K562 (cell line): ENCODE measurements around the gene LRRC8A. TPM values are rescaled to one million over a fixed set of nuclear protein-coding genes. Genes with fewer than 3 reads are reported as not detected.

Experiments
- BMI1 ChIP-seq: fragments of 150-350 bp; IDR thresholded peaks from 2 replicates; pipeline ENCODE4 v1.6.1; 2014; ENCODE audit warnings: low read length
- HDAC6 ChIP-seq: IDR thresholded peaks from 2 replicates; pipeline ENCODE4 v1.6.1; 2012; ENCODE audit warnings: low read depth, mild to moderate bottlenecking, control low read depth, inconsistent platforms, low read length, moderate library complexity
- IRF2 ChIP-seq: sonication (generic); formaldehyde crosslinking; IDR thresholded peaks from 2 replicates; pipeline ENCODE4 v1.8.1; 2022; ENCODE audit warnings: mild to moderate bottlenecking, missing genetic modification reagents
- KDM5B ChIP-seq: fragments of 200-600 bp; sonication (generic); IDR thresholded peaks from 2 replicates; pipeline ENCODE4 v1.6.1; 2012; ENCODE audit warnings: low read depth, mild to moderate bottlenecking, moderate library complexity, low read length, control low read depth, inconsistent platforms; ENCODE audit not compliant: insufficient replicate concordance
- L3MBTL2 ChIP-seq: fragments of 450-650 bp; IDR thresholded peaks from 2 replicates; pipeline ENCODE4 v1.6.1; 2016; ENCODE audit warnings: mild to moderate bottlenecking, moderate library complexity
- MEIS2 ChIP-seq: fragments of 450-650 bp; IDR thresholded peaks from 2 replicates; pipeline ENCODE4 v1.6.1; 2014; ENCODE audit warnings: mild to moderate bottlenecking; ENCODE audit not compliant: partially characterized antibody
- RNF2 ChIP-seq: sonication (generic); IDR thresholded peaks from 2 replicates; pipeline ENCODE4 v1.6.1; 2016
- SMARCB1 ChIP-seq: IDR thresholded peaks from 2 replicates; pipeline ENCODE4 v1.6.1; 2011; ENCODE audit warnings: improper control_type of control experiment, low read depth; ENCODE audit not compliant: insufficient read length
- TAF15 ChIP-seq: fragments of 200-400 bp; formaldehyde crosslinking; IDR thresholded peaks from 2 replicates; pipeline ENCODE4 v1.6.1; 2017; ENCODE audit warnings: mild to moderate bottlenecking, low read depth, low read length, moderate library complexity
- TCFL5 ChIP-seq: fragments of 250-450 bp; sonication (Bioruptor Pico); conservative IDR thresholded peaks from 2 replicates; pipeline ENCODE4 v1.6.1; 2021; ENCODE audit warnings: mild to moderate bottlenecking, moderate library complexity, matching md5 sums
- ZNF253 ChIP-seq: fragments of 250-450 bp; sonication (Bioruptor Pico); conservative IDR thresholded peaks from 2 replicates; pipeline ENCODE4 v1.6.1; 2021; ENCODE audit warnings: mild to moderate bottlenecking
- ZNF583 ChIP-seq: fragments of 250-450 bp; sonication (Bioruptor Pico); IDR thresholded peaks from 2 replicates; pipeline ENCODE4 v1.4.0; 2020
- polyA plus RNA-seq, 8 experiments: library from polyadenylated mRNA; depleted of rRNA in 4 of 8; stranded (reverse) in 5 of 8; unstranded in 3 of 8; fragments of >200 nt; fragmentation: Nextera tagmentation in 2 of 8; fragmentation: Illumina TruSeq in 1 of 8; extraction: Ambion mirVana in 2 of 8; extraction: Trizol in 1 of 8; gene quantifications; 2 replicates each; pipeline versions ENCODE4 v1.2.1 to v1.2.3, GENCODE V29; 2011 to 2014; ENCODE audit warnings: inconsistent platforms in 1 of 8, missing spikeins in 1 of 8
- total RNA-seq, 7 experiments: library from RNA; depleted of rRNA in 6 of 7; stranded (reverse); fragments of >200 nt in 6 of 7; fragmentation: Illumina TruSeq in 2 of 7; extraction: Trizol in 2 of 7; gene quantifications; 2 replicates each; pipeline versions ENCODE4 v1.2.1 to v1.2.3, GENCODE V29; 2011 to 2021; ENCODE audit warnings: low replicate concordance in 1 of 7
- TF ChIP-seq, protein P1 (sequence below): fragments of 250-450 bp; sonication (Bioruptor Pico); IDR thresholded peaks from 2 replicates; pipeline ENCODE4 v1.5.0; 2021
- TF ChIP-seq, protein P2 (sequence below): sonication (generic); formaldehyde crosslinking; IDR thresholded peaks from 2 replicates; pipeline ENCODE4 v1.8.0; 2022; ENCODE audit warnings: mild to moderate bottlenecking, missing genetic modification reagents
- TF ChIP-seq, protein P3 (sequence below): fragments of 250-450 bp; sonication (Bioruptor Pico); IDR thresholded peaks from 2 replicates; pipeline ENCODE4 v1.5.0; 2020; ENCODE audit warnings: mild to moderate bottlenecking
- TF ChIP-seq, protein P4 (sequence below): sonication (generic); formaldehyde crosslinking; IDR thresholded peaks from 2 replicates; pipeline ENCODE4 v1.8.1; 2023; ENCODE audit warnings: mild to moderate bottlenecking, missing genetic modification reagents
- TF ChIP-seq, protein P5 (sequence below), 2 experiments: fragments of 450-650 bp in 1 of 2; sonication (generic) in 1 of 2; formaldehyde crosslinking in 1 of 2; IDR thresholded peaks in 1 of 2; conservative IDR thresholded peaks in 1 of 2; 2 replicates each; pipeline versions ENCODE4 v1.6.1 to v1.8.1; 2016 to 2023; ENCODE audit warnings: mild to moderate bottlenecking in 2 of 2, moderate library complexity in 2 of 2, inconsistent platforms in 1 of 2, missing genetic modification reagents in 1 of 2
- TF ChIP-seq, protein P6 (sequence below): fragments of 250-450 bp; sonication (Bioruptor Pico); IDR thresholded peaks from 2 replicates; pipeline ENCODE4 v1.8.0; 2022; ENCODE audit warnings: moderate library complexity, mild to moderate bottlenecking, inconsistent platforms

LRRC8A gene
- total and polyA plus RNA-seq, 9 of the 15 experiments (the other 6 are each of a cell fraction or from before 2014, with no cell fraction given), result 2.9 to 24.7 (median 8.9) TPM

DNA sequence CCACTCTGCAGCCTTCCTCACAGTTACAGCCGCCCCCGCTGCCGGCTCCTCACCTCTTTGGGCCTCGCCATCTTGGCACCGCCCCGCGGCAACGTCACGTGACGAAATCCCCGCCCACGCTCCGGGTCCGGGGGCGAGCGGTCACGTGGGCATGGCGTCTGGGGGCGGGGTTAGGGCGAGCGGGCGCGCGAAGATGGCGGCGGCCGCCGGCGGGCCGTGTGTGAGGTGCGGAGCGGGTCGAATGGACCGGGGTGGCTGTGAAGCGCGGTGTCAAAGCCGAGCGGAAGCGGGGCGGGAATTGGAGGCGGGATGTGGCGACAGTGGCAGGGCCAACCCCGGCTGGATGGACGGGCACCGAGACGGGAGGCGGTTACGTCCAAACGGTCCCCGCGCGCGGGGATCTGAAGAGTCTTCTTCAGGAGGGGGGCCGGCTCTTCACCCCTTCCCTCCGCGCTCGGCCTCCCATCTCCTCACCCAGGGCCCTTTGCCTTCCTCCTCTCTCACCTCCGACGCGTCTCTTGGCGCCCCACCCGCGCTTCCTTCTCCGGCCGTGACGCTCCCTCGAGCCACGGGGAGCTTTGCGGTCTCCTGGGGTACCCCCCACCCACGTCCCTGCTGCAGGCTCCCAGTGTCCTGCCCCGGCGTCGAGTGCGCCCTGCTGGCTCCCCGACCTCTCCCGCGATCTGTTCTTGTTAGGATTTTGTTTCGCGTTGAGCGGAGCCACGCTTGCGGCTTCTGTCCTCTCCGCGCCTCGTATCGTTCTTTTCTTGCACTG, 65.8 kb downstream of the LRRC8A start, which contains the start of the genes DOLK and NUP188 (continued):
- TF ChIP-seq, protein P1, sequence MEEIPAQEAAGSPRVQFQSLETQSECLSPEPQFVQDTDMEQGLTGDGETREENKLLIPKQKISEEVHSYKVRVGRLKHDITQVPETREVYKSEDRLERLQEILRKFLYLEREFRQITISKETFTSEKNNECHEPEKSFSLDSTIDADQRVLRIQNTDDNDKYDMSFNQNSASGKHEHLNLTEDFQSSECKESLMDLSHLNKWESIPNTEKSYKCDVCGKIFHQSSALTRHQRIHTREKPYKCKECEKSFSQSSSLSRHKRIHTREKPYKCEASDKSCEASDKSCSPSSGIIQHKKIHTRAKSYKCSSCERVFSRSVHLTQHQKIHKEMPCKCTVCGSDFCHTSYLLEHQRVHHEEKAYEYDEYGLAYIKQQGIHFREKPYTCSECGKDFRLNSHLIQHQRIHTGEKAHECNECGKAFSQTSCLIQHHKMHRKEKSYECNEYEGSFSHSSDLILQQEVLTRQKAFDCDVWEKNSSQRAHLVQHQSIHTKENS (CRISPR knock-in tag), result no peak
- TF ChIP-seq, protein P2, sequence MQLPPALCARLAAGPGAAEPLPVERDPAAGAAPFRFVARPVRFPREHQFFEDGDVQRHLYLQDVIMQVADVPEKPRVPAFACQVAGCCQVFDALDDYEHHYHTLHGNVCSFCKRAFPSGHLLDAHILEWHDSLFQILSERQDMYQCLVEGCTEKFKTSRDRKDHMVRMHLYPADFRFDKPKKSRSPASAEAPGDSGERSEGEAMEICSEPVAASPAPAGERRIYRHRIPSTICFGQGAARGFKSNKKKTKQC (CRISPR knock-in tag), result no peak
- TF ChIP-seq, protein P3, sequence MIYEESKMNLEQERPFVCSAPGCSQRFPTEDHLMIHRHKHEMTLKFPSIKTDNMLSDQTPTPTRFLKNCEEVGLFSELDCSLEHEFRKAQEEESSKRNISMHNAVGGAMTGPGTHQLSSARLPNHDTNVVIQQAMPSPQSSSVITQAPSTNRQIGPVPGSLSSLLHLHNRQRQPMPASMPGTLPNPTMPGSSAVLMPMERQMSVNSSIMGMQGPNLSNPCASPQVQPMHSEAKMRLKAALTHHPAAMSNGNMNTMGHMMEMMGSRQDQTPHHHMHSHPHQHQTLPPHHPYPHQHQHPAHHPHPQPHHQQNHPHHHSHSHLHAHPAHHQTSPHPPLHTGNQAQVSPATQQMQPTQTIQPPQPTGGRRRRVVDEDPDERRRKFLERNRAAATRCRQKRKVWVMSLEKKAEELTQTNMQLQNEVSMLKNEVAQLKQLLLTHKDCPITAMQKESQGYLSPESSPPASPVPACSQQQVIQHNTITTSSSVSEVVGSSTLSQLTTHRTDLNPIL (CRISPR knock-in tag), result no peak
- TF ChIP-seq RNF2 (peak; percentile 61; the same call in 1 of the 2 replicates), TCFL5 (CRISPR knock-in tag) (no peak), MEIS2 (no peak), ZNF253 (CRISPR knock-in tag) (no peak), KDM5B (peak; percentile 94), SMARCB1 (no peak), L3MBTL2 (peak; percentile 76), HDAC6 (peak; percentile 35; the same call in 1 of the 2 replicates), ZNF583 (CRISPR knock-in tag) (0 out of 2 replicates have a peak, but pooled peaks have one; percentile 16), IRF2 (CRISPR knock-in tag) (no peak), TAF15 (no peak), BMI1 (no peak)
- TF ChIP-seq, protein P4, sequence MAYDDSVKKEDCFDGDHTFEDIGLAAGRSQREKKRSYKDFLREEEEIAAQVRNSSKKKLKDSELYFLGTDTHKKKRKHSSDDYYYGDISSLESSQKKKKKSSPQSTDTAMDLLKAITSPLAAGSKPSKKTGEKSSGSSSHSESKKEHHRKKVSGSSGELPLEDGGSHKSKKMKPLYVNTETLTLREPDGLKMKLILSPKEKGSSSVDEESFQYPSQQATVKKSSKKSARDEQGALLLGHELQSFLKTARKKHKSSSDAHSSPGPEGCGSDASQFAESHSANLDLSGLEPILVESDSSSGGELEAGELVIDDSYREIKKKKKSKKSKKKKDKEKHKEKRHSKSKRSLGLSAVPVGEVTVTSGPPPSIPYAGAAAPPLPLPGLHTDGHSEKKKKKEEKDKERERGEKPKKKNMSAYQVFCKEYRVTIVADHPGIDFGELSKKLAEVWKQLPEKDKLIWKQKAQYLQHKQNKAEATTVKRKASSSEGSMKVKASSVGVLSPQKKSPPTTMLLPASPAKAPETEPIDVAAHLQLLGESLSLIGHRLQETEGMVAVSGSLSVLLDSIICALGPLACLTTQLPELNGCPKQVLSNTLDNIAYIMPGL, result no peak
- TF ChIP-seq, protein P5, sequence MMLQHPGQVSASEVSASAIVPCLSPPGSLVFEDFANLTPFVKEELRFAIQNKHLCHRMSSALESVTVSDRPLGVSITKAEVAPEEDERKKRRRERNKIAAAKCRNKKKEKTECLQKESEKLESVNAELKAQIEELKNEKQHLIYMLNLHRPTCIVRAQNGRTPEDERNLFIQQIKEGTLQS (IDR thresholded peaks at IDR 0.05), result peak; percentile 69
- TF ChIP-seq, protein P5 (CRISPR knock-in tag; conservative IDR thresholded peaks at IDR 0.05), result no peak
- TF ChIP-seq, protein P6, sequence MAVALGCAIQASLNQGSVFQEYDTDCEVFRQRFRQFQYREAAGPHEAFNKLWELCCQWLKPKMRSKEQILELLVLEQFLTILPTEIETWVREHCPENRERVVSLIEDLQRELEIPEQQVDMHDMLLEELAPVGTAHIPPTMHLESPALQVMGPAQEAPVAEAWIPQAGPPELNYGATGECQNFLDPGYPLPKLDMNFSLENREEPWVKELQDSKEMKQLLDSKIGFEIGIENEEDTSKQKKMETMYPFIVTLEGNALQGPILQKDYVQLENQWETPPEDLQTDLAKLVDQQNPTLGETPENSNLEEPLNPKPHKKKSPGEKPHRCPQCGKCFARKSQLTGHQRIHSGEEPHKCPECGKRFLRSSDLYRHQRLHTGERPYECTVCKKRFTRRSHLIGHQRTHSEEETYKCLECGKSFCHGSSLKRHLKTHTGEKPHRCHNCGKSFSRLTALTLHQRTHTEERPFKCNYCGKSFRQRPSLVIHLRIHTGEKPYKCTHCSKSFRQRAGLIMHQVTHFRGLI (CRISPR knock-in tag), result no peak
